Thyroid gland (tissue), 4 donors: ENCODE results near the gene TMEM269. TPM values are rescaled to one million over a fixed set of nuclear protein-coding genes. Genes with fewer than 3 reads are reported as not detected.

ENCODE experiments used
- DNase-seq, 2 donors: peaks; one replicate each; pipeline ENCODE4 v3.0.0-alpha.2; 2019
- H3K27ac ChIP-seq, 3 donors: fragments of 200-600 bp; sonication (generic); 1 replicate in 2 of 3; 2 replicates in 1 of 3; pipeline ENCODE4 v1.5.1; 2016 to 2019; ENCODE audit warnings: mild to moderate bottlenecking in 1 of 3, moderate library complexity in 1 of 3
- H3K27me3 ChIP-seq: fragments of 200-600 bp; sonication (generic); one replicate; pipeline ENCODE4 v1.5.1; 2019
- H3K36me3 ChIP-seq, 2 donors: fragments of 200-600 bp; sonication (generic); one replicate each; pipeline ENCODE4 v1.5.1; 2016 to 2019
- H3K4me1 ChIP-seq, 2 donors: fragments of 200-600 bp; sonication (generic); one replicate each; pipeline ENCODE4 v1.5.1; 2017 to 2019
- H3K4me3 ChIP-seq, 3 donors: fragments of 200-600 bp; sonication (generic); replicated peaks in 1 of 3; 1 replicate in 2 of 3; 2 replicates in 1 of 3; pipeline ENCODE4 v1.5.1; 2016; ENCODE audit warnings: mild to moderate bottlenecking in 1 of 3
- H3K9me3 ChIP-seq: fragments of 200-600 bp; sonication (generic); one replicate; pipeline ENCODE4 v1.5.1; 2017
- POLR2A ChIP-seq, 2 donors: fragments of 450-650 bp; IDR thresholded peaks; one replicate each; pipeline ENCODE4 v1.6.1; 2017; ENCODE audit warnings: antibody characterized with exemption in 2 of 2, mild to moderate bottlenecking in 2 of 2, moderate library complexity in 1 of 2
- WGBS, 2 donors: methylation state at CpG; one replicate each; pipeline ENCODE4 v1.1.5; 2017; 5-methylcytosine and 5-hydroxymethylcytosine counted together
- intact Hi-C: fragments of 100-400 bp; cut with DNase I; formaldehyde crosslinking; loops from one replicate; pipeline ENCODE4 v1.15.1; 2023
- total RNA-seq, 4 donors: library from RNA; depleted of rRNA; stranded (reverse); fragments of >200 nt; gene quantifications; one replicate each; pipeline ENCODE4 v1.2.3, GENCODE V29; 2016
- TF ChIP-seq, protein P1 (sequence below), 6 experiments: fragments of 200-600 bp in 3 of 6; fragments of 450-650 bp in 3 of 6; sonication (generic) in 3 of 6; IDR thresholded peaks; one replicate each; pipeline ENCODE4 v1.5.1; 2016 to 2019; ENCODE audit warnings: antibody characterized with exemption in 6 of 6, mild to moderate bottlenecking in 2 of 6, inconsistent platforms in 1 of 6, moderate library complexity in 1 of 6

The TMEM269 gene
- total RNA-seq, 4 donors from 2014 or later = 0.11 to 2.6 TPM; not detected in 2

DNA sequence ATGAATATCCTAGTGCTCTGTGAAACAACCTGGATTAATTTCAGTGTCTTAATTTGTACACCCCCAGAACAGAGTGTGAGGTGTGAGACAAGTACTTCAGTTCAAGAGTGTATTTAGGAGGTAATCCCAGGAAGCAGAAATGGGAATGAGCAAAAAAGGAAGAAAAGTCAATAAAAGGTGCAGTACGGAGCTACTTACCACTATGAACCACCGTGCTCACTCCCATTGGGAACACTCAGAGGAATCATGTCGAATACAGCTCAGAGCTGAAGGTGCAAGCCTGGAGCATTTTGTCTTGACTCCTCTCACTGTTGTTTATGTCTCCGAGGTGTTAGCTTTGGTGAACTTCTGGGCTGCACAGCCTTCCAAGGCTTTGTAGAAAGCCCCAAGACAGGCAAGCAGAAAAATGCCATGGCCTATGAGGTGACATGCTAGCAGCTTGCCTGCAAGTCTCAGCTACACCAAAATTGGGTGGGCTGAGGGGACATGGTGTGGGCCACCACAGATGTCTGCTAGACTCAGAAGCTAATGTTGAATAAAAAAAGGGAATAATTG is 39.8 kb downstream of the TMEM269 start:
- Histone ChIP-seq H3K9me3 (no peaks in the 10 kb centered on the region), H3K4me1 (peaks cover 5 to 11% of the 10 kb centered on the region in 2 donors), H3K27ac (no peak overlapping the region), H3K36me3 (no peaks in the 10 kb centered on the region), H3K27me3 (no peaks in the 10 kb centered on the region), H3K4me3 (no peak overlapping the region)
- TF ChIP-seq, protein P1, sequence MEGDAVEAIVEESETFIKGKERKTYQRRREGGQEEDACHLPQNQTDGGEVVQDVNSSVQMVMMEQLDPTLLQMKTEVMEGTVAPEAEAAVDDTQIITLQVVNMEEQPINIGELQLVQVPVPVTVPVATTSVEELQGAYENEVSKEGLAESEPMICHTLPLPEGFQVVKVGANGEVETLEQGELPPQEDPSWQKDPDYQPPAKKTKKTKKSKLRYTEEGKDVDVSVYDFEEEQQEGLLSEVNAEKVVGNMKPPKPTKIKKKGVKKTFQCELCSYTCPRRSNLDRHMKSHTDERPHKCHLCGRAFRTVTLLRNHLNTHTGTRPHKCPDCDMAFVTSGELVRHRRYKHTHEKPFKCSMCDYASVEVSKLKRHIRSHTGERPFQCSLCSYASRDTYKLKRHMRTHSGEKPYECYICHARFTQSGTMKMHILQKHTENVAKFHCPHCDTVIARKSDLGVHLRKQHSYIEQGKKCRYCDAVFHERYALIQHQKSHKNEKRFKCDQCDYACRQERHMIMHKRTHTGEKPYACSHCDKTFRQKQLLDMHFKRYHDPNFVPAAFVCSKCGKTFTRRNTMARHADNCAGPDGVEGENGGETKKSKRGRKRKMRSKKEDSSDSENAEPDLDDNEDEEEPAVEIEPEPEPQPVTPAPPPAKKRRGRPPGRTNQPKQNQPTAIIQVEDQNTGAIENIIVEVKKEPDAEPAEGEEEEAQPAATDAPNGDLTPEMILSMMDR (IDR thresholded peaks at IDR 0.05) = no peak
- TF ChIP-seq POLR2A (IDR thresholded peaks at IDR 0.05) = no peak
- WGBS, 2 donors = 93 to 98% methylated on average over 4 of the region's 4 CpGs
- intact Hi-C loops = no loop called here
- no peak for DNase-seq

DNA sequence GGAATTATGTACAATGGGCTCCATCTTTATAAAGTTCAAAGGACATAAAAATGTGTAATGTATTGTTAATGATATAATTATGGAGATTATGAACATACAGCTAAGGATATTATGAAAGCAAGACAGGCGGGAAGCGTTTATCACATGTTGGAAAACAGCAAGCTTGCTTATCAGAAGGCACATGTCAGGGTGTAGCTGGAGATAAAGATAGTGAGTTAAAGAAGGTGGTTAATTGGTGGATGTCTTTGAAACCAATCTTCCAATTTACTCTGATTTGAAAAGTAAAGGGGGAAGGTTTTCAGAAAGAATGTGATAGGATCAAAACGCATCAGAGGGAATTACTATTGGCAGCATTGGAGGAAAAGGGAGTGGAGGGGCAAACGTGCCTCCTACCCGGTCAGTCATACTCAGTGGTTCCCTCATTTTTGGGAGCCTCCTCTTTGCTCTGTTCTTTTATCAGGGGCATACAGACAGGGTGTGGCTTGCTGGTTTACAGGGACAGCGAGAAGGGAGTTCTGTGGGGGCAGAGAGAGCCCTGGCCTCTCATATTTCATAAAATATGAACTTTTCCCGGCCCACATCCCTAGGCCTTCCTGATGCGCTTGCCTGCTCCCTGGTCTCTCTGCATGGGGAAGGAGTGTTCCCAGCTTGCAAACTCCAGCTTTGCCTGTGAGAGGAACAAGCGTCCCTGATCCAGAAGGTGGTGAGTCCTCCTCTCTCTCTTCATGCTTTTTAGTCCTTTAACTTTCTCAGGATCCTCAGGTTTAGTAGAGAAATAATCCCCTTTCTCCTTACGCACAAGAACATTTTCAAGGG is 40.5 kb downstream of the TMEM269 start:
- H3K4me3 ChIP-seq = no peak overlapping the region
- DNase-seq = no peak
- WGBS, 2 donors = 88 to 89% methylated on average over 10 of the region's 10 CpGs
- intact Hi-C loops = no loop called here
- TF ChIP-seq, protein P1 (IDR thresholded peaks at IDR 0.05) = no peak
- TF ChIP-seq POLR2A (IDR thresholded peaks at IDR 0.05) = no peak
- H3K27ac ChIP-seq = no peak overlapping the region
- H3K9me3 ChIP-seq = no peaks in the 10 kb centered on the region
- no peaks in the 10 kb centered on the region for H3K36me3 ChIP-seq
- H3K4me1 ChIP-seq = peaks cover 5 to 11% of the 10 kb centered on the region in 2 donors
- H3K27me3 ChIP-seq = no peaks in the 10 kb centered on the region

DNA sequence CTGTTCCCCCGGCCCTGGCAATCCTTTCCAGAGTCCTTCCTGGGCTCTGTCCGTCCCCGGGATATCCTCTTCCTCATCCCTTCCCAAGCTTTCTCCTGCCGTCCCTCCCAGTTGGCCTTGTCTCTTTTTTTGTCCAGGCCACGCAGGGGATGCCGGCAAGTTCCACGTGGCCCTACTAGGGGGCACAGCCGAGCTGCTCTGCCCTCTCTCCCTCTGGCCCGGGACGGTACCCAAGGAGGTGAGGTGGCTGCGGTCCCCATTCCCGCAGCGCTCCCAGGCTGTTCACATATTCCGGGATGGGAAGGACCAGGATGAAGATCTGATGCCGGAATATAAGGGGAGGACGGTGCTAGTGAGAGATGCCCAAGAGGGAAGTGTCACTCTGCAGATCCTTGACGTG is 45.8 kb downstream of the TMEM269 start:
- Histone ChIP-seq H3K9me3 (no peaks in the 10 kb centered on the region), H3K36me3 (peaks cover 0 to 3% of the 10 kb centered on the region in 2 donors), H3K4me3 (no peak overlapping the region), H3K27ac (no peak overlapping the region), H3K4me1 (no peaks in the 10 kb centered on the region), H3K27me3 (no peaks in the 10 kb centered on the region)
- WGBS, 2 donors = 85 to 87% methylated on average over 16 to 17 of the region's 17 CpGs
- intact Hi-C loops = no loop called here
- TF ChIP-seq POLR2A (IDR thresholded peaks at IDR 0.05) = no peak
- TF ChIP-seq, protein P1 (IDR thresholded peaks at IDR 0.05) = no peak
- no peak for DNase-seq

DNA sequence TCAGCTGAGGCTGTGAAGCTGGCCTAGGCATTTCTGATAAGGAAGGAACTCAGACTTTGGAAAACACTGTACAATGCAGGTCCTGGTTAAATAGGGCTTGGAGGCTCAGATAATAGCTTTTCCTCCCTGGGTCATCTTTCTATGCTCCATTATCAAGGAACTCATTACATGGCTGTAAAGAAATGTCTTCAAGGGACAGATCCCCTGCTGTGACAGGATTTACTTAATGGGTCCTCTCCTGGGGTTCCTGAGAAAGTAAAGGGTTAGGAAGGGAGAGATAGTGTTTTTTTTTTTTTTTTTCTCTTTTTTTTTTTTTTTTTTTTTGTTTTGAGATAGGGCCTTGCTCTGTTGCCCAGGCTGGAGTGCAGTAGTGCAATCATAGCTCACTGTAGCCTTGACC is 46.5 kb downstream of the TMEM269 start:
- Histone ChIP-seq H3K4me1 (no peaks in the 10 kb centered on the region), H3K9me3 (no peaks in the 10 kb centered on the region), H3K4me3 (no peak overlapping the region), H3K27ac (no peak overlapping the region), H3K27me3 (no peaks in the 10 kb centered on the region), H3K36me3 (peaks cover 0 to 3% of the 10 kb centered on the region in 2 donors)
- no peak for DNase-seq
- TF ChIP-seq POLR2A (IDR thresholded peaks at IDR 0.05) = no peak
- TF ChIP-seq, protein P1 (IDR thresholded peaks at IDR 0.05) = no peak
- intact Hi-C loops = no loop called here

DNA sequence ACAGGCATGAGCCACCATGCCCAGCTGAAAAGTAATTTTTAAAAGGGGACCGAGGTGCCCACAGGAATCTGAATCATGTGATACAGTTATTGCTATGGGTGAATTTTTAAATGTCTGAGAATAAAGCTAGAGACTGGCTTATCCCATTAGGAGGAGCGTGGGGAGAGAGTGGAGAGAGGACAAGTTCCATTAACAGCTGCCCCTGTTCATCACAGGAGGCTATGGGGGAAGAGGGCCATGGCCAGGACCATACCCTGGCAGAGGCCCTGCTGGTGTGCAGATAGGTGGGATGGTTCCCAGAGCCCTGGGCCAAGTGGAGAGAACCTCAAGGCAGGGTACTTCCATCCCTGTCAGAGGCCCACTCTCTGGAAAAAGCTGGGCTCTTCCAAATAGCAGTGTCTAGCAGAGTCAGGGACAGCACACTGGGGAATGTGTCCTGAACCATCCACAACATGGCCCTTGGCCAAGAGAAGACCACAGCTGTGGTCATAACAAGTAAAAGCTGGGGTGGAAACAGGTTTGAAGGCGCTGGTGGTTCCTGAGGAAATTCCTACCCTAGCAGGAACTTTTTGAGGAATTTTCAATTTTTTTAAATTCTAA is 48.0 kb downstream of the TMEM269 start:
- Histone ChIP-seq H3K27ac (no peak overlapping the region), H3K9me3 (no peaks in the 10 kb centered on the region), H3K4me1 (no peaks in the 10 kb centered on the region), H3K27me3 (no peaks in the 10 kb centered on the region), H3K4me3 (no peak overlapping the region), H3K36me3 (peaks cover 0 to 3% of the 10 kb centered on the region in 2 donors)
- no peak for DNase-seq
- intact Hi-C loops = no loop called here
- WGBS, 2 donors = 88 to 94% methylated on average over 3 of the region's 3 CpGs
- no peak for TF ChIP-seq POLR2A (IDR thresholded peaks at IDR 0.05)
- TF ChIP-seq, protein P1 (IDR thresholded peaks at IDR 0.05) = no peak
